K562 (cell line): ENCODE data around the gene GALNT13. TPM values are rescaled to one million over a fixed set of nuclear protein-coding genes. Genes with fewer than 3 reads are reported as not detected.

Source experiments
- ATAC-seq: fragments of 200-7000 bp; cut with Tn5 transposase; 3 replicates; pipeline ENCODE4 v1.9.1; 2020; ENCODE audit warnings: moderate library complexity
- BruUV-seq: library from RNA; stranded (reverse); fragments of 400-500 nt; replicated peaks from 2 replicates; lab custom pipeline; 2021; lab: Mats Ljungman, UMichigan
- CTCF ChIA-PET: fragments of 300-600 bp; formaldehyde crosslinking; extraction: SDS; loops from one replicate; lab custom pipeline; 2021; ENCODE audit warnings: low intra/inter-chr PET ratio; lab: Yijun Ruan, JAX
- POLR2A ChIA-PET: fragments of 300-600, 350-650 bp; sonication (Branson Sonifier 250); formaldehyde crosslinking; extraction: SDS; loops from one replicate; lab custom pipeline; 2021; ENCODE audit warnings: antibody characterized with exemption, inconsistent platforms; lab: Yijun Ruan, JAX
- DNase-seq, 4 experiments: peaks; one replicate each; pipeline versions ENCODE4 v3.0.0 to v3.0.0-alpha.2; 2011 to 2018; ENCODE audit warnings: low spot score in 3 of 4, mixed read lengths in 3 of 4; ENCODE audit errors: extremely low read depth in 1 of 4
- FAIRE-seq: peaks from 2 replicates; lab custom pipeline; 2011; peaks lifted over from hg19 to GRCh38; lab: Jason Lieb, UNC
- H2AFZ ChIP-seq: 2 replicates; pipeline ENCODE4 v1.6.0; 2011; ENCODE audit warnings: low read depth, low read length, control low read depth, inconsistent platforms
- H3K27ac ChIP-seq: fragments of 200-600 bp; 3 replicates; pipeline ENCODE4 v1.8.0; 2011; ENCODE audit warnings: low read depth, mild to moderate bottlenecking, control low read depth, inconsistent platforms, low read length, moderate library complexity, mixed read lengths; ENCODE audit errors: extremely low read depth
- H3K27me3 ChIP-seq, 2 experiments: fragments of 300-600 bp in 1 of 2; 2 replicates in 1 of 2; 3 replicates in 1 of 2; pipeline versions ENCODE4 v1.6.0 to v1.8.0; 2011; ENCODE audit warnings: inconsistent platforms in 2 of 2, low read length in 2 of 2, mild to moderate bottlenecking in 1 of 2, mixed read lengths in 1 of 2, moderate library complexity in 1 of 2; ENCODE audit not compliant: control insufficient read depth in 2 of 2, insufficient read depth in 2 of 2
- H3K36me3 ChIP-seq: fragments of 300-600 bp; 3 replicates; pipeline ENCODE4 v1.8.0; 2011; ENCODE audit warnings: mild to moderate bottlenecking, low read length, inconsistent platforms; ENCODE audit not compliant: control insufficient read depth, insufficient read depth
- H3K4me1 ChIP-seq, 2 experiments: fragments of 200-600 bp in 1 of 2; replicated peaks in 1 of 2; 2 replicates in 1 of 2; 3 replicates in 1 of 2; pipeline versions ENCODE4 v1.5.1 to v1.8.0; 2011; ENCODE audit warnings: inconsistent platforms in 2 of 2, low read length in 2 of 2, mild to moderate bottlenecking in 1 of 2, mixed read lengths in 1 of 2, moderate library complexity in 1 of 2; ENCODE audit not compliant: control insufficient read depth in 2 of 2, insufficient read depth in 2 of 2
- H3K4me2 ChIP-seq: 2 replicates; pipeline ENCODE4 v1.6.1; 2011; ENCODE audit warnings: low read length, control low read depth, inconsistent platforms, mixed read lengths; ENCODE audit not compliant: insufficient read depth
- H3K4me3 ChIP-seq: fragments of 200-600 bp; sonication (generic), shearing (Covaris generic); 2 replicates; pipeline ENCODE4 v1.5.1; 2016; ENCODE audit warnings: control low read depth, inconsistent platforms
- H3K79me2 ChIP-seq: fragments of 200-600 bp; 3 replicates; pipeline ENCODE4 v1.8.0; 2011; ENCODE audit warnings: low read length, inconsistent platforms; ENCODE audit not compliant: control insufficient read depth, insufficient read depth
- H3K9ac ChIP-seq, 2 experiments: 2 replicates each; pipeline versions ENCODE4 v1.6.0 to v1.6.1; 2011; ENCODE audit warnings: low read depth in 2 of 2, low read length in 2 of 2, control low read depth in 1 of 2, inconsistent platforms in 1 of 2, mild to moderate bottlenecking in 1 of 2, mixed read lengths in 1 of 2; ENCODE audit not compliant: insufficient read depth in 1 of 2
- H3K9me1 ChIP-seq: one replicate; pipeline ENCODE4 v1.6.0; 2011; ENCODE audit warnings: inconsistent platforms, mild to moderate bottlenecking, low read length, moderate library complexity; ENCODE audit not compliant: control insufficient read depth, insufficient read depth
- H3K9me3 ChIP-seq: replicated peaks from 2 replicates; pipeline ENCODE4 v1.5.1; 2011; ENCODE audit warnings: low read depth, low read length, inconsistent platforms; ENCODE audit not compliant: control insufficient read depth, insufficient read depth
- H4K20me1 ChIP-seq: replicated peaks from 2 replicates; pipeline ENCODE4 v1.6.1; 2011; ENCODE audit warnings: low read length, inconsistent platforms, mixed read lengths; ENCODE audit not compliant: control insufficient read depth, insufficient read depth
- FOXJ2 ChIP-seq: fragments of 200-800 bp; sonication (Bioruptor generic); IDR thresholded peaks from 2 replicates; pipeline ENCODE4 v1.6.1; 2016; ENCODE audit warnings: missing genetic modification characterization, missing compliant biosample characterization
- FOXP4 ChIP-seq: sonication (generic); formaldehyde crosslinking; IDR thresholded peaks from 2 replicates; pipeline ENCODE4 v1.8.0; 2022; ENCODE audit warnings: mild to moderate bottlenecking, missing genetic modification reagents, borderline replicate concordance
- GATA2 ChIP-seq: sonication (generic); formaldehyde crosslinking; IDR thresholded peaks from 2 replicates; pipeline ENCODE4 v1.4.0; 2020; ENCODE audit warnings: mild to moderate bottlenecking, missing genetic modification reagents
- HLTF ChIP-seq: fragments of 450-650 bp; IDR thresholded peaks from 2 replicates; pipeline ENCODE4 v1.6.1; 2016
- HNRNPK ChIP-seq: fragments of 200-400 bp; formaldehyde crosslinking; IDR thresholded peaks from one replicate; pipeline ENCODE4 v1.6.1; 2018; ENCODE audit warnings: mild to moderate bottlenecking, low read depth, low read length; ENCODE audit not compliant: poor library complexity, severe bottlenecking
- KHSRP ChIP-seq: fragments of 450-650 bp; IDR thresholded peaks from 2 replicates; pipeline ENCODE4 v1.6.1; 2017
- LEF1 ChIP-seq: fragments of 450-650 bp; IDR thresholded peaks from 2 replicates; pipeline ENCODE4 v1.6.1; 2016; ENCODE audit warnings: mild to moderate bottlenecking
- MTA2 ChIP-seq: fragments of 450-650 bp; IDR thresholded peaks from 2 replicates; pipeline ENCODE4 v1.6.1; 2016; ENCODE audit warnings: low read depth
- NBN ChIP-seq: fragments of 450-650 bp; IDR thresholded peaks from 2 replicates; pipeline ENCODE4 v1.6.1; 2016; ENCODE audit warnings: low read depth, mild to moderate bottlenecking
- NR1H2 ChIP-seq: sonication (generic); formaldehyde crosslinking; IDR thresholded peaks from 2 replicates; pipeline ENCODE4 v1.4.0; 2020; ENCODE audit warnings: mild to moderate bottlenecking, missing genetic modification reagents
- SAP30 ChIP-seq: fragments of 200-600 bp; sonication (generic); IDR thresholded peaks from 2 replicates; pipeline ENCODE4 v1.6.1; 2012; ENCODE audit warnings: borderline replicate concordance, low read depth, mild to moderate bottlenecking, moderate library complexity, low read length, control low read depth, inconsistent platforms; ENCODE audit not compliant: insufficient read depth, poor library complexity, severe bottlenecking
- TRIM24 ChIP-seq, 2 experiments: fragments of 450-650 bp; IDR thresholded peaks; 2 replicates each; pipeline ENCODE4 v1.6.1; 2016
- ZNF224 ChIP-seq: sonication (generic); formaldehyde crosslinking; IDR thresholded peaks from 2 replicates; pipeline ENCODE4 v1.8.0; 2022; ENCODE audit warnings: mild to moderate bottlenecking, missing genetic modification reagents
- ZNF316 ChIP-seq: fragments of 450-650 bp; IDR thresholded peaks from 2 replicates; pipeline ENCODE4 v1.6.1; 2016
- WGBS: fragments of 100-300 bp; shearing (Covaris generic); methylation state at CpG from one replicate; pipeline ENCODE4 v1.1.6; 2016; ENCODE audit warnings: low coverage, mixed read lengths; ENCODE audit not compliant: insufficient coverage; ENCODE audit errors: missing lambda C conversion rate; 5-methylcytosine and 5-hydroxymethylcytosine counted together
- in situ Hi-C: fragments of 300-500 bp; cut with MboI; formaldehyde crosslinking; loops from 4 replicates; pipeline ENCODE4 v1.15.0; 2018; ENCODE audit warnings: inconsistent platforms, mixed read lengths
- intact Hi-C: fragments of 100-400 bp; cut with micrococcal nuclease; formaldehyde crosslinking; loops from 2 replicates; pipeline ENCODE4 v1.14.2; 2022
- polyA plus RNA-seq, 8 experiments: library from polyadenylated mRNA; depleted of rRNA in 4 of 8; stranded (reverse) in 5 of 8; unstranded in 3 of 8; fragments of >200 nt; fragmentation: Nextera tagmentation in 2 of 8; fragmentation: Illumina TruSeq in 1 of 8; extraction: Ambion mirVana in 2 of 8; extraction: Trizol in 1 of 8; gene quantifications; 2 replicates each; pipeline versions ENCODE4 v1.2.1 to v1.2.3, GENCODE V29; 2011 to 2014; ENCODE audit warnings: inconsistent platforms in 1 of 8, missing spikeins in 1 of 8
- total RNA-seq, 7 experiments: library from RNA; depleted of rRNA in 6 of 7; stranded (reverse); fragments of >200 nt in 6 of 7; fragmentation: Illumina TruSeq in 2 of 7; extraction: Trizol in 2 of 7; gene quantifications; 2 replicates each; pipeline versions ENCODE4 v1.2.1 to v1.2.3, GENCODE V29; 2011 to 2021; ENCODE audit warnings: low replicate concordance in 1 of 7
- TF ChIP-seq, protein P1 (sequence below): fragments of 450-650 bp; IDR thresholded peaks from 2 replicates; pipeline ENCODE4 v1.6.1; 2016; ENCODE audit warnings: low read depth, mild to moderate bottlenecking, moderate library complexity
- TF ChIP-seq, protein P2 (sequence below), 2 experiments: IDR thresholded peaks; 2 replicates each; pipeline ENCODE4 v1.6.1; 2012; ENCODE audit warnings: improper control_type of control experiment in 2 of 2, low read depth in 2 of 2, low read length in 2 of 2, borderline replicate concordance in 1 of 2

GALNT13 gene
- total and polyA plus RNA-seq, 9 of the 15 experiments (the other 6 are each of a cell fraction or from before 2014, with no cell fraction given) = not detected

- H3K9ac ChIP-seq = no peak overlapping the region
- no peaks in the 10 kb centered on the region for H3K79me2 ChIP-seq
- DNase-seq = no peak
- WGBS = 8% methylated on average over 34 of the region's 56 CpGs
- no peak for TF ChIP-seq HNRNPK
- no peak for TF ChIP-seq GATA2 (CRISPR knock-in tag)
- TF ChIP-seq KHSRP = no peak
- TF ChIP-seq FOXP4 (CRISPR knock-in tag) = no peak
- no peak for TF ChIP-seq FOXJ2 (tag)
- TF ChIP-seq NBN = no peak
- TF ChIP-seq, protein P1, sequence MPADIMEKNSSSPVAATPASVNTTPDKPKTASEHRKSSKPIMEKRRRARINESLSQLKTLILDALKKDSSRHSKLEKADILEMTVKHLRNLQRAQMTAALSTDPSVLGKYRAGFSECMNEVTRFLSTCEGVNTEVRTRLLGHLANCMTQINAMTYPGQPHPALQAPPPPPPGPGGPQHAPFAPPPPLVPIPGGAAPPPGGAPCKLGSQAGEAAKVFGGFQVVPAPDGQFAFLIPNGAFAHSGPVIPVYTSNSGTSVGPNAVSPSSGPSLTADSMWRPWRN = no peak
- TF ChIP-seq, protein P2, sequence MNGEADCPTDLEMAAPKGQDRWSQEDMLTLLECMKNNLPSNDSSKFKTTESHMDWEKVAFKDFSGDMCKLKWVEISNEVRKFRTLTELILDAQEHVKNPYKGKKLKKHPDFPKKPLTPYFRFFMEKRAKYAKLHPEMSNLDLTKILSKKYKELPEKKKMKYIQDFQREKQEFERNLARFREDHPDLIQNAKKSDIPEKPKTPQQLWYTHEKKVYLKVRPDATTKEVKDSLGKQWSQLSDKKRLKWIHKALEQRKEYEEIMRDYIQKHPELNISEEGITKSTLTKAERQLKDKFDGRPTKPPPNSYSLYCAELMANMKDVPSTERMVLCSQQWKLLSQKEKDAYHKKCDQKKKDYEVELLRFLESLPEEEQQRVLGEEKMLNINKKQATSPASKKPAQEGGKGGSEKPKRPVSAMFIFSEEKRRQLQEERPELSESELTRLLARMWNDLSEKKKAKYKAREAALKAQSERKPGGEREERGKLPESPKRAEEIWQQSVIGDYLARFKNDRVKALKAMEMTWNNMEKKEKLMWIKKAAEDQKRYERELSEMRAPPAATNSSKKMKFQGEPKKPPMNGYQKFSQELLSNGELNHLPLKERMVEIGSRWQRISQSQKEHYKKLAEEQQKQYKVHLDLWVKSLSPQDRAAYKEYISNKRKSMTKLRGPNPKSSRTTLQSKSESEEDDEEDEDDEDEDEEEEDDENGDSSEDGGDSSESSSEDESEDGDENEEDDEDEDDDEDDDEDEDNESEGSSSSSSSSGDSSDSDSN (IDR thresholded peaks at IDR 0.05; ENCODE audit: borderline replicate concordance in 1 of 2, low read depth in 2 of 2, low read length in 2 of 2) = no peak
- no peak for TF ChIP-seq ZNF224 (CRISPR knock-in tag)
- TF ChIP-seq MTA2 = no peak
- no peak for TF ChIP-seq LEF1
- no peak for TF ChIP-seq ZNF316
- no peak for TF ChIP-seq HLTF
- TF ChIP-seq NR1H2 (CRISPR knock-in tag) = no peak
- TF ChIP-seq SAP30 = no peak
- TF ChIP-seq TRIM24 (IDR thresholded peaks at IDR 0.05) = no peak
- ChIA-PET CTCF (no interaction called here), POLR2A (no interaction called here)
- no peak overlapping the region for H3K4me2 ChIP-seq
- H3K9me3 ChIP-seq = no peaks in the 10 kb centered on the region
- no peaks in the 10 kb centered on the region for H3K36me3 ChIP-seq
- H3K27me3 ChIP-seq = no peaks in the 10 kb centered on the region
- no peak overlapping the region for H2AFZ ChIP-seq
- H4K20me1 ChIP-seq = no peaks in the 10 kb centered on the region
- H3K9me1 ChIP-seq = no peaks in the 10 kb centered on the region
- no peak for FAIRE-seq
- no peaks in the 10 kb centered on the region for H3K4me1 ChIP-seq
- BruUV-seq = no TSS peak
- no peak overlapping the region for H3K27ac ChIP-seq
- in situ Hi-C loops = no loop called here
- ATAC-seq = no peak
- no peak overlapping the region for H3K4me3 ChIP-seq
- intact Hi-C loops = no loop called here
These were observed 759 bp downstream of the GALNT13 start for GRCh38 chr2:153872311-153873051.
